ENCODE results near the gene C14orf180.

C14orf180 gene

DNA sequence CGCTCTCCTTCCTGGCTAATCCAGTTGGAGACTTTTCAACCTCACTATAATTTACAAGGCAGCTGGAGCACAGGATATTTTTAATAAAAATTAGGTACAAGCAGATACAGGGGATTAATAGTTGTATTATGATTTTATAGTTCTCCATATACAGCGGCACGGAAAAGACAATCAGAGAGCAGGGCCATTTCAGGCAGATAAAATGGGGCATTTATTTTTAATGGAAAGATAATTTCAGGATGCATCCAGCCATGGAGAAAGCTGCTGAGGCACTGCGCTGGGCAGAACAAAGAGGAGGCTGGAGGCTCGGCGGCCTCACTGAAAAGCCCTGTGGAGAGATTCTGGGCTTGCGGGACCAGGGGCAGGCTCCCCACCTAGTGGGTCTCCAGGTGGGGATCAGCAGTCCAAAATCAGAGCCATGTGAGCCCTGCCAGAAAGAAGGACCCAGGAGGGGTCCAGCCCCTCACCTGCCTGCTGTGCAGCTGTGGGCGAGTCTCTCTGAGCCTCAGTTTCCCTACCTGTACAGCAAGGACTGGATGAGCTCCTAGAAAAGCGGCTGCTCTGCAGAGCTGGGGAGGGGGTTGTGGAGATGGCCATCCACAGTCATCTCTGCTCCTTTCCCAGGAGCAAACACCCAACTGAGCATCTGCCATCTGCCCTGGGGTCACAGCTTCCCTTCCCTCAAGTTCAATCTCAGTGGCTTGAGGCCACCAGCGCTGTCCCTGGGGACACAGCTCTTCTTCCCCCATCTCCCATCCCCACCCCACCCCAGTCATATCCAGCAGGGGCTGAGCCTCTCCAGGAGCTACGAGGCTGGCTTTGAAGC is 23.9 kb upstream of the C14orf180 start:
- H3K4me3 Mint-ChIP-seq: no peak overlapping the region
- H3K27ac Mint-ChIP-seq: no peak overlapping the region
- no peaks in the 10 kb centered on the region for H3K9me3 Mint-ChIP-seq
- peaks cover 13% of the 10 kb centered on the region for H3K27me3 Mint-ChIP-seq
- no peaks in the 10 kb centered on the region for H3K4me1 Mint-ChIP-seq
- no peak for ATAC-seq
- DNase-seq: no peak

DNA sequence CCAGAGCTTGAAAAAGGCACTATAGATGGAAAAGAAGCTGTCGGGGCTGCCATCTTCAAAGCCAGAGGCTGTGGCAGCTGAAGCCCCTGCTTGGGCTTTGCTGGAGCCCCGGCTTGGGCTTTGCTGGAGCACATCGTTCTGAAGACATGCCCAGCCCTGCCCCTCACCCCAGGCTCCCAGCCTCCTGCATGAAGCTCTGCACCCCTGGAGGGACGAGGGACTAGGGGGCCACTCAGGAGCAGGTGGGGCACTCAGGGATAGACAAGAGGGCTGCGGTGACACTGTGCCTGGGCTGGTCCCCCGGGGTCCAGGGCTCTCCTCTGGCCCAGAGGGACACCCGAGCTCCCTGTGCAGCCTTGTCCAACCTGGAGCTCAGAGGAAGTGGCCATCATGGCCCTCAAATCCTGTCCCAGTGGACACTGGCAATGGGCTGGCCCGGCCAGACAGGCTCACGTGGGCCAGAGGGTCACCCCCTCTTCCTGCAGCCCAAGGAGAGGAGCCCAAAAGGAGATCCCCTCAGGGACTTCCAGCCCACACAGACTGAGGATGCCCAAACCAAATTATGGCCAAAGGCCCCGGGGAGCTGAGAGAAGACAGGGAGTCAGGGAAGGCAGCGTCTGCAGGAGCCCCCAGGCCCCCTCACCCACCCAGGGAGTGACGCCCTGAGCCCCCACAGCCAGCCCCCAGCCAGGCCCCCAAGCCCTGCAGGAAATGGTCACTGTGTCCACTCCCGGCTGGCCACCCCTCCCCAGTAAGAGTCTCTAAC is 23.1 kb upstream of the C14orf180 start:
- DNase-seq (no peak), ATAC-seq (no peak)
- no peak overlapping the region for H3K27ac Mint-ChIP-seq
- H3K27me3 Mint-ChIP-seq: peaks cover 14% of the 10 kb centered on the region
- H3K4me1 Mint-ChIP-seq: no peaks in the 10 kb centered on the region
- no peak overlapping the region for H3K4me3 Mint-ChIP-seq
- H3K9me3 Mint-ChIP-seq: no peaks in the 10 kb centered on the region

DNA sequence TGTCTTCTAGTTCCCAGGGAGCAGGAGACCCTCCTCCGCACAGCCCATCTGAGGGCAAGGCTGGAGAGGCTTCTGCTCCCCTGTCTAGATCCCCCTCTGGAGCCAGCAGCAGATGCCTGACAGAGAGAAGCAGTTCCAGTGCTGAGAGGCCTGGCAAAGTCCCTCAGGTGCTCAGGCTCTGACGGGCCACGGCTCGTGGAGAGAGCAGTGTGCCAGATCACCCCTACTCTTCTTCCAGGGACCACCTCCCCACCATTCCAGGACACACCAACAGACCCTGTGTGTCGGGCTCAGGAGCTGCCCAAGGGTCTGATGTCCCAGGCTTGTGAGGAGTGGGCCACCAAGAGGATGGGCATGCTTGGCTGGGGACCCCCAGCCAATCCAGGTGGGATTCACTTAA is 22.5 kb upstream of the C14orf180 start:
- Mint-ChIP-seq H3K4me3 (no peak overlapping the region), H3K4me1 (no peaks in the 10 kb centered on the region), H3K27ac (peak overlapping the region in 1 of 2 donors; percentile 78), H3K27me3 (peaks cover 20% of the 10 kb centered on the region), H3K9me3 (no peaks in the 10 kb centered on the region)
- no peak for ATAC-seq
- DNase-seq: no peak

DNA sequence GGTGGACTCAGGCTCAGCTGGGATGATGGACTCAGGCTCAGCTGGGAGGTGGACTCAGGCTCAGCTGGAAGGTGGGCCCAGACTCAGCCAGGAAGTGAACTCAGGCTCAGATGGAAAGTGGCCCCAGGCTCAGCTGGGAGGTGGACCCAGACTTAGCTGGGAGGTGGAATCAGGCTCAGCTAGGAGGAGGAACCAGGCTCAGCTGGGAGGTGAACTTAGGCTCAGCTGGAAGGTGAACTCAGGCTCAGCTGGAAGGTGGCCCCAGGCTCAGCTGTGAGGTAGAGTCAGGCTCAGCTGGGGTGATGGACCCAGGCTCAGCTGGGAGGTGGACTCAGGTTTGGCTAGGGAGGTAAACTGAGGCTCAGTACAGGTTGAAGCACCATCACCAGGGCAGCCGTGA is 21.8 kb upstream of the C14orf180 start:
- H3K4me1 Mint-ChIP-seq: no peaks in the 10 kb centered on the region
- no peak for ATAC-seq
- peaks cover 18% of the 10 kb centered on the region for H3K27me3 Mint-ChIP-seq
- no peak overlapping the region for H3K4me3 Mint-ChIP-seq
- no peak for DNase-seq
- H3K27ac Mint-ChIP-seq: peak overlapping the region in 1 of 2 donors; percentile 9
- no peaks in the 10 kb centered on the region for H3K9me3 Mint-ChIP-seq

DNA sequence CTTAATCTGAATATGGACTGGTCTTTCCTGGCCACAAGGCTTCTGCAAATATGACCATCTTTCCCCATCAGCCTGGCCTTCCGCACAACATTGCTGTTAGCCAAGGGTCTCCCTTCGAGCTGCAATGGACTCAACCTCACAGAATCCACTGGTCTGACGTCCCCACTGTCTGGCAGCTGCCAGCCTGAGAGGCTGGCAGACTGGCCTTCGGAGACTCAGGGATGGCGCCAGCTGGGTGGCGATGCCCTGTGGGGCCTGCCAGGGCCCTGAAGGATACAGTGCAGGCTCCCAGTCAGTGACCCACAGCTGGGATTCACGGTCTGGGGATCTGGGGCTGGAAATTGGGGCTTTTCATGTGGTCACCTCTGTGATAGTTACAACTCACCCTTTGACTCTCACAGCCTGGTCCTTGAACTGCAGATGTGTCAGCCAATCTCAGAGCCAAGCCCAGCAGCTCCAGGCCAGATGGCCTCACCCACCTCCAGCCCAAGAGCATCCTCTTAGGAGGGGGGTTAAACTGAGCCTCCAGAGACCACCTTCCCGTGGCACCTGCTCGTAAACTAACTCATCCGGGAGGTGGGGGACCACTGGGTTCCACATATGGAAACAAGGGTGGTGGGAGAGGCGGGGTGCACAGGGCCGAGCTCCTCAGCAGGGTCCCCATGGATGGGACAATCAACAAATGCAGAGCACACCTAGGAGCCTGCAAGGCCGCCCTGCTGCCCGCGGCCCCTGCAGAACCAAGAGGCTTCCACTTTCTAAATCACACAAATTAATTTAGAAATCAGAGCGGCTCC is 21.1 kb upstream of the C14orf180 start:
- no peak for DNase-seq
- Mint-ChIP-seq H3K4me3 (no peak overlapping the region), H3K4me1 (no peaks in the 10 kb centered on the region), H3K27ac (no peak overlapping the region), H3K9me3 (no peaks in the 10 kb centered on the region), H3K27me3 (peaks cover 12% of the 10 kb centered on the region)
- no peak for ATAC-seq

DNA sequence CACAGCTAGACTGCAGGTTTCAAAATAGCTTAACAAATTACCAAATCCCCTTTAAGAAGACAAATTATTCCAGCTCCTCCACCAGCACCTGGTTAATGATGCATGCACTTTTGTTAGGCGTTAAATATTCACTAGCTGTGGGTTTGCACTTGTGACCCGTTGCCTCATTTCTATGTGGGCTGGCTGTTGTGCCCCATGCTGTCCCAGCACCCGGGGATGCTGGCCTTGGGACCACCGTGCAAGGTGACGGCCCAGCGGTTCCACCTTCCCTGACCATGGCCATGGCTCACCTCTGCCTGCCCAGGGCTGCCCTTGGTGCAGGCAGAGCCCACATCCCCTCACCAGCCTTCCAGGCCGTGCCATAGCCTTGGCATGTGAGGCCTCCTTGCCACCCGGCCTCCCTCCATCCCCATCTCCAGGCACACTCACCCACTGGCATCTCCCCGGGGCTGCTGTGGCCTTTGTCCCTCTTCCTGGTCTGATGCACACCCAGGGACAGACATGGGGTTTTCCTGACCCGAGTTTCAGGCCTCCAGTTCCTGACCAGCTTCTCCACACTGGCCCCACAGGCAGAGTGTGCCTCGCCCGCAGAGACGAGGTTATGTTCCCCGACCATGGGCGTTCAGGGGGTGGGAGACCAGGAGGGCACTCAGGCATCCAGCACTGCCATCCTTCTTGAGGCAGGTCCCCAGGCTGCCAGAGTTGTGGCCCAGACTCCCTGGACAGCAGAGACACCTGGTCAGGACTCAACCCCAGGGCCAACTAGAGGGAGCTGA is 20.3 kb upstream of the C14orf180 start:
- Mint-ChIP-seq H3K4me1 (peaks cover 6% of the 10 kb centered on the region), H3K27ac (no peak overlapping the region), H3K9me3 (no peaks in the 10 kb centered on the region), H3K27me3 (peaks cover 14% of the 10 kb centered on the region), H3K4me3 (no peak overlapping the region)
- DNase-seq (no peak), ATAC-seq (no peak)

DNA sequence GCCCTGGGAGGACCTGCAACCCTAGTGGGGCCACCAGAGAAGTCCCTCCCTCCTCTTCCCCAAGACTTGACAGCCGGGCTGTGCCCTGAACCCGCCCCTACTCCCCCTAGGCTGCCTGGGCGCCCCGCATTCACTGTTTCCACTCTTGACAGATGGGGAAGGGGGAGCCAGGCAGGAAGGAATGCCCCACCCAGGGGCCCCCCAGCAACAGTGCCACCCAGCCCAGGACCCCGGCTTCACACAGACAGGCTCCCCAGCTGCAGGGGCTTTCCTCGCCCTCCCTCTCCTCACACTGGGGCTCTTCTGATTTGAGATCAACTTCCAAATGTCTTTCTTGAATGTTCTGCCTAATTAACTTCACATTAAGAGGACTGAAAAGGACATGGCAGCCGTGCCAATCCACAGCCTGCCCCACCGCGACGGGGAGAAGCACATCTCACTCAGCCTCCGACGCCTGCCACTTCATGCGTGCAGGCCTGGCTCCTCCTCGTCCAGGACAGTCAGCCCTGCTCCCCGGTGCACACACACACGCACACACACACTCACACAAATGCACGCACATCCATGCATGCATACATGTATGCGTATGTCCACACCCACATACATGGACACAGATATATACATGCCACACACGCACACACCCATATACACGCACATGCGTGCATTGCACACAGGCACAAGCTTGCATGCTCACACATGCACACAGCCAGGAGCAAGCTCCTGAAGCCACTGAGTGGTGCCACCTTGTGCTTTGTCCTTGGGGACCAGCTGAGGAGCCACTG is 19.6 kb upstream of the C14orf180 start:
- no peak for ATAC-seq

DNA sequence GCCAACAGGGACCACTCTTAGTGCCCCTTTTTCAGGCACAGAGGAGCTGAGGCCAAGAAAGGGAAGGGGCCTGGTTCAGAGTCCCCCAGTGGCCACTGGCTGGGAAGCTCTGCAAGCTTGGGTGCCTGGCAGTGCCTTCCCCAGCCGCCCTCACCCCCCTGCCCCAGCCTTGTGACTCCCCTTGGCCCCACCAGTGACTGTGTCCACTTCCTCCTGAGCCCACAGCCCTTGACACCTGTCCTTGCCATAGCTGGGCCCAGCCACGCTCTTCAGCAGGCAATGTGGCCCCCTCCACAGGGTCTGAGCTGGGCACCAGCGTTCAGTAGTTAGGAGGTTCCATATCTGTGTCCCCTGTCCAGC is 19.0 kb upstream of the C14orf180 start:
- DNase-seq (no peak), ATAC-seq (no peak)
- Mint-ChIP-seq H3K9me3 (no peaks in the 10 kb centered on the region), H3K4me1 (peaks cover 7% of the 10 kb centered on the region), H3K27ac (no peak overlapping the region), H3K4me3 (no peak overlapping the region), H3K27me3 (peaks cover 27% of the 10 kb centered on the region)

More for the DNA sequence above, 19.6 kb upstream of the C14orf180 start:
- Mint-ChIP-seq H3K27ac (no peak overlapping the region), H3K4me1 (peaks cover 7% of the 10 kb centered on the region), H3K27me3 (peaks cover 22% of the 10 kb centered on the region), H3K4me3 (no peak overlapping the region), H3K9me3 (no peaks in the 10 kb centered on the region)
- no peak for DNase-seq

DNA sequence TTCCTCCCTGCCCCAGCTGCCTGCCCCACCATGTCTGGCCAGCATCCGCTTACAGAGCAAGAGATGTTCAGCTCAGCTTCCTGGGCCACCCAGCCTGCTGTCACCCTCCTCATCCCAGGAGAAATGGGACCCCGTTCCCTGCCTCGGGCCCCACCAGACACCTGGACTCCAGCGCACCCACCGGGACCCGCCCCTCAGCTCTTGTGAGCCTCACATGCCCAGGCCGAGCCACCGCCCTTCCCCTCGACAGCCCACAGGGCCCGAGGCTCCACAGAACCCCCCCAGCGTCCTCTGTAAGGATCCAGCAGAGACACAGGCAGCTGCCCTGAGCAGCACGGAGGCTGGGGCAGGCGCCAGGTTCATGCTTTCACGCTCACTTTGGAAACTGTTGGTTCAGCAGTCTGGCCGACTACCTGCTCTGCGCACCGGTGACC is 18.4 kb upstream of the C14orf180 start:
- Mint-ChIP-seq H3K4me3 (no peak overlapping the region), H3K27me3 (peaks cover 33% of the 10 kb centered on the region), H3K9me3 (no peaks in the 10 kb centered on the region), H3K4me1 (peaks cover 7% of the 10 kb centered on the region), H3K27ac (no peak overlapping the region)
- DNase-seq (no peak), ATAC-seq (no peak)

DNA sequence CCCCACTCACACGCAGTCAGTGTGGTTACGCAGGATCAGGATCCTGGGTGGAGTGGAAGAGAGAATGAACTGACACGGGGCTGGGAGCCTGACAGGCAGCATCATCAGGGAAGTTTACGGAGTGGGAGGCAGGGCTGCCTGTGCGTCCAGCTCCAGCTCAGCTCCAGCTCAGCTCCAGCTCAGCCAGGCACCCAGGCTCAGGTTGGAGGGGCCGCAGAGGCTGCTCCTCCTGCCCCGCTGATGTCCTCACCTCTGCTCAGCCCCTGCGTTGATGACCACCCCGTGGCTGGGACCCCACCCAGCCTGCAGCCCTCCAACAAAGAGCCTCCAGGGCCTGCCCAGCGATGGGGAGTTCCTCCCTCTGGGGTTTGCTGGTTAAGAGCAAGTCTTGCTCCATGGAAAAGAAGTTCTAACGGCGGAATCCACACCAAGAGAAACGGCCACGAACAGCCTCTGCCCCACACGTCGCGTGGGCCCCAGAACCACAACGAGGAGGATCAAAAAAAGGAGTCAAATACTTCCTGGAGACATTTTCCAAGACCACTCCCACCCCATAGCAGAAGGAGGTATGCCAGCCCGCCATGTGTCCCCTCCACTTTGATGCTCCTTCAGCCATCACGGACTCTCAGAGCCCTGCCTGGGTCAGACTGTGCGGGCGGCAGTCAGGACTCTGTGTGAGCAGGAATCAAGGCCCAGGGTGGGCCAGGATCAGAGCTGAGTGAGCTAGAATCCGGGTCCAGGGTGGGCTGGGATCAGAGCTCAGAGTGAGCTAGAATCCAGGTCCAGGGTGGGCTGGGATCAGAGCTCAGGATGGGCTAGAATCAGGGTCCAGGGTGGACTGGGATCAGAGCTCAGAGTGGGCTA is 17.7 kb upstream of the C14orf180 start:
- Mint-ChIP-seq H3K9me3 (no peaks in the 10 kb centered on the region), H3K27ac (no peak overlapping the region), H3K4me1 (peaks cover 7% of the 10 kb centered on the region), H3K4me3 (no peak overlapping the region), H3K27me3 (peaks cover 40% of the 10 kb centered on the region)
- DNase-seq: no peak
- ATAC-seq: no peak

DNA sequence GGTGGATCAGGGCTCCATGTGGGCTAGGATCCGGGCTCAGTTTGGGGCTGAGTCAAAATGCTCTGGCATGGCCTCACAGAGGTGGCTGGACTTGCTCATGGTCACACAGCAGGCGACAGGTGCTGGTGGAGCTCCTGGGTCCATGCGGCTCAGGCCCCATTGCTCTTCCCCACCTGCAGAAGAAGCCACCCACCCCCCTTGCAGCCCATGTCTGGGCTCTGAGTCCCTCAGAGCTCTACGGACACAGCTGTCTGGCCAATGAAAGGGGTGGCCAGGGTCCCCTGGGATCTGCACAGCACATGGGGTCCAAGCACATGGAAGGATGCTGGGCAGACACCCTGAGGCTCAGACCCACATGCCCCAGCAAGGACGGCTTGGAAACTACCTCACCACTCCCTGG is 17.0 kb upstream of the C14orf180 start:
- H3K4me1 Mint-ChIP-seq: peaks cover 7% of the 10 kb centered on the region
- no peaks in the 10 kb centered on the region for H3K9me3 Mint-ChIP-seq
- peaks cover 45% of the 10 kb centered on the region for H3K27me3 Mint-ChIP-seq
- DNase-seq (no peak), ATAC-seq (no peak)
- H3K4me3 Mint-ChIP-seq: no peak overlapping the region
- no peak overlapping the region for H3K27ac Mint-ChIP-seq

DNA sequence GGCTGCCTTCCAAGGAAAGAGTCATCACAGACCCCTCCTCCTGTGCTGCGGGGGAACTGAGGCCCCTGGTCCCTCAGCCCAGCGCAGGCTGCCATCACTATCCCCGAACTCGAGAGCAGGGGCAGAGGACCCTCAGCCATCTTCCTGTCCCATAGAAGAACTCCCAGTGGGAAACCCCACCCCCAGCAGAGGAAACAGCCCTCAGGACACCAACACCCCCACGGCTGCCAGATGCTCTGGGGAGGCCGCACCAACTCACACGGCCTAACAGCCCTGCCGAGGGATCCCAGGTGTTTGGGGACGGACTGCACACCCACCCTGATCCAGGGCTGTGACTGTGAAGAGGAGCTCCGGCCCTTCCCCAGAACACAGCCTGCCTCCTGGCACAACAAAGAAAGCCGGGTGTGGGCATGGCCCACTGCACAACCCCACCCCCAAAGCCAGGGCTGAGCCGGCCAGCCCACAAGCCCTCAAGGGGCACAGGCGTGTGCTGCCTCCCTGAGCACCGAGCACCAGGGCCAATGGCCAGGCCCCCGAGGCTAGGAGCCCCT is 16.3 kb upstream of the C14orf180 start:
- Mint-ChIP-seq H3K4me3 (no peak overlapping the region), H3K27me3 (peaks cover 45% of the 10 kb centered on the region), H3K27ac (no peak overlapping the region), H3K4me1 (peaks cover 7% of the 10 kb centered on the region), H3K9me3 (no peaks in the 10 kb centered on the region)
- peak; percentile 2 for ATAC-seq
- DNase-seq: no peak

DNA sequence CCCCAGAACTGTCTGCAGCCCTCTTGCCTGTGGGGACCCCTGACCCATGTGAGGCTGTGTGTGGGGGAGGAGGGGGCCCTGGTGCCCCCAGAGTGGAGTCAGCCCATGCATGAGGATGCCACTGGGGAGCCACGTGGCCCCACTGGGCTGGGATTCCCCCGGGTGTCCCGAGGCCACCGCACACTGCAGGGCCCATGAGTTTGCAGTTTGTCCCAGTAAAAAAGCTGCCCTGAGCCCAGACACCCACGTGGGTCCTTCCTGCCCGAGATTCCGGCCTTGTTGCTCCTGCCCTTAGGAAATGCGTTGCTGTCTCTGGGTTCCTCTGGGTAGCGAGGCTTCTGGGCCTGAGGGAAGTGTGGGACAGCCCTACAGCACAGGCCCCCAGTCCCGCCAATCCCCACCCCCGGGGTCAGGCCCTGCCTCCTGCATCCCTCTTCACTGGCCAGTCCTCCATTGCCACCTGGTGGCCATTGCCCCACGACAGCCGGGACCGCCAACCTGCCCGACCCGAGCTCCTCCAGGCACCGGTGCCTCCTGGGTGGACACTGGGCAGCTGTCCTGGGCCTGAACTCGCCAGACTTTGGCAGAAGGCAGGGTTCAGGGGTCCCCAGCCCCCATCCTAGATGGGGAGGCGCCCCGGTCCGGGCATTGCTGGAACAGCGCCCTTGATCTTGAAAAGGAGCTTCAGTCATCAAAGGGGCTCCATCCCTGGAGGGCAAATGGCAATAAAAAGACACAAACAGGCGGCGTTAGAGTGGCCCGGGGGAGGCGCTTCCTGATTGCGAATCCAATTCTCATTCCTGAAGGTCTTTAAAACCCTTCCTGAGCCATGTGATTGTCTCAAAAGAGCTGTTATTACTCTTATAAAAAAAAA is 15.6 kb upstream of the C14orf180 start:
- peak; percentile 61 to 70 for DNase-seq
- peak; percentile 73 for ATAC-seq
- H3K27me3 Mint-ChIP-seq: peaks cover 45% of the 10 kb centered on the region
- peak overlapping the region in 1 of 2 donors; percentile 78 for H3K27ac Mint-ChIP-seq
- H3K4me1 Mint-ChIP-seq: peaks cover 7% of the 10 kb centered on the region
- H3K9me3 Mint-ChIP-seq: no peaks in the 10 kb centered on the region
- H3K4me3 Mint-ChIP-seq: no peak overlapping the region
